CD1c-positive myeloid dendritic cell (primary cell): ENCODE data around the gene SEC62.
A peak's percentile ranks its signal among the peaks of the same experiment; 100 is the strongest.
"Not testable (repeated sequence)": the region's sequence is repeated elsewhere in the genome, so short reads cannot be mapped to it uniquely, and the experiment has no call there.

Experiments used
- DNase-seq: peaks from one replicate; pipeline ENCODE4 v3.0.0-alpha.2; 2016; ENCODE audit errors: extremely low spot score

Gene SEC62

DNA sequence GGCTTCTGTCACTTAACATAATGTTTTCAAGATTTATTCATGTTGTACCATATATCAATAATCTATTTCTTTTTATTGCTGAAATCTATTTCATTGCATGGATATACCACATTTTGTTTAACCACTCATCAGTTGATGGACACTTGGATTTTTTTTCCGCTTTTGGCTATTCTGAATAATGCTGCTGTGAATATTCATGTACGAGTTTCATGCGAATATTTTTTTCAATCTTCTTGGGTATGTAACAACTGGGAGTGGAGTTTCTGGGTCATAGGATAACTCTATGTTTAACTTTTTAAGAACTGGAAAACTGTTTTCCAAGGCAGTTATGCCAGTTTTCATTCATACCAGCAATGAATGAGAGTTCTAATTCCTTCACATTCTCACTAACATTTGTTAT lies 49.5 kb downstream of the SEC62 start:
- DNase-seq = no peak

DNA sequence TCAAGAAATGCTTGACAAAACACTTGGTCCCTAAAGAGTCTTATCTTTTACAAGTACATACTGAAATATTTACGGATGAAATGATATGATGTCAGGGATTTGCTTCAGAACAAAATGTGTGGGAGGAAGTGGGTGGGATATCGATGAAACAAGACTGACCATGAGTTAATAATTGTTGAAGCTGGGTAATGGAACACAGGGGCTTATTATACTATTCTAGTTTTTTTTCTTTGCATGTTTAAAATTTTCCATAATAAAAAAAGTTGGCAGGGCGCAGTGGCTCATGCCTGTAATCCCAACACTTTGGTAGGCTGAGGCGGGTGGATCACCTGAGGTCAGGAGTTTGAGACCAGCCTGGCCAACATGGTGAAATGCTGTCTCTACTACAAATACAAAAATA lies 52.7 kb downstream of the SEC62 start:
- not testable (repeated sequence) for DNase-seq

DNA sequence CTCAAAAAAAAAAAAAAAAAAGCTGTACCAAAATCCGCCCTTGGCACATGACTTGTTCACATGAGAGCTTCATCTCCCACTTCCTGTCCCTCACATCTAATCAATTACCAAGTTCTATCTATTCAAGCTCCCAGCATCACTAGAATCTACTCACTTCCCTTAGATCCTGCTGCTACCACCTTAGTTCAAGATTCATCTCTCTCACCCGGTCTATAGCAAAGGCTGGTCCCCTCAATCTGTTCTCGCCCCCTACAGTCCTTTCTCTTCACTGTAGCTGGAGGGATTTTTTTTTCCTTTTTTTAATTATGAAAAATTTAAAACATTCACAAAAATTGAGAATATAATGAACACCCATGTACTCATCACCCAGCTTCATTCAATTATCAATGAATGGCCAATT lies 54.5 kb downstream of the SEC62 start:
- DNase-seq = no peak

DNA sequence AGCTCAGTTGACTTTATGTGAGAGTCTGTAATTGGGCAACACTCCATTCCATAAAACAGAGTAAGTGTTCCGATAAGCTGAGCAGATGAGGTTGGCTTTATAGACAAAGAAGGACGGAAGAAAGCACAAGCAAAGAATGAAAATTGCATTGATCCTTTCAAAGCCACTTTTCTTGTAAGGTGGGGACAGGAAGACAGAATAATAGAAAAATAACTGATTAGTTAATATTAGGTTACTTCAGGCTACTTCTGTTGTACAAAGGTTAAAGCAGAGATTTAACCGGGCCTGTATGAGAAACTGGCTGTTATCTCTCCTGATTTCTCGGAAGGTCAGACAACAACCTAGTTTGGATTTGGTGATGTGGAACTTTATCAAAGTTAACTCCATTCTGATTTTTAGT lies 55.7 kb downstream of the SEC62 start:
- DNase-seq = no peak

DNA sequence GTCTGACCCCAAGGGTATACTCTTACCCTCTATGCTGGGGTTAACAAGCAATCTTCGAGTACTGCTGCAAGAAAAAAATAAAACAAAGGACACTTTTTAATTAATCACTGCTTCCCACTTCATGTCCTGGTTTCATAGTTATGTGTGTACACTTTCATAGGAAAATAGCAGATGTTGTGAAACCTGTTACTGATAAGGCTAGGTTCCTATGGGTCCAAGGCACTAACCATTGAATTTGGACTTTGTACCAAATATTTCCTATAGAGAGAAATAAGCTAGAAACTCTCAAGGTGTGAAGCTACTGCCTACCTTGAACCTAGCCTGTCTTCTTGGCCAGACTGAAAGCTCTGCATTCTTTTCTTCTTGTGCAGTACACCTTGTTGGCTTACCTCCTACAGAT lies 56.6 kb downstream of the SEC62 start:
- DNase-seq = no peak

DNA sequence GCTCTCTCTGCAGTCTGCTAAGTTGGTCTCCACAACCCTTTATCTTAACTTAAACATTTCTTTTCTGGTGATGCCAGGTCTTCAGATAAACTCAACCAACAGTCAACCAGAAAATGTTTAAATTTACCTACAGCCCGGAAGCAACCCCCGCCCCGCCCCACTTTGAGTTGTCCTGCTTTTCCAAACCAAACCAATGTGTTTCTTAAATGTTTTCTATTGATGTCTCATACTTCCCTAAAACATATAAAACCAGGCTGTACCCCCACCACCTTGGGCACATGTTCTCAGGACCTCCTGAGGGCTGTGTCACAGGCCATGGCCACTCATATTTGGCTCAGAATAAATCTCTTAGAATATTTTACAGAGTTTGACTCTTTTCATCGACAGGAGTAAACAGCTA lies 58.0 kb downstream of the SEC62 start:
- DNase-seq = no peak

DNA sequence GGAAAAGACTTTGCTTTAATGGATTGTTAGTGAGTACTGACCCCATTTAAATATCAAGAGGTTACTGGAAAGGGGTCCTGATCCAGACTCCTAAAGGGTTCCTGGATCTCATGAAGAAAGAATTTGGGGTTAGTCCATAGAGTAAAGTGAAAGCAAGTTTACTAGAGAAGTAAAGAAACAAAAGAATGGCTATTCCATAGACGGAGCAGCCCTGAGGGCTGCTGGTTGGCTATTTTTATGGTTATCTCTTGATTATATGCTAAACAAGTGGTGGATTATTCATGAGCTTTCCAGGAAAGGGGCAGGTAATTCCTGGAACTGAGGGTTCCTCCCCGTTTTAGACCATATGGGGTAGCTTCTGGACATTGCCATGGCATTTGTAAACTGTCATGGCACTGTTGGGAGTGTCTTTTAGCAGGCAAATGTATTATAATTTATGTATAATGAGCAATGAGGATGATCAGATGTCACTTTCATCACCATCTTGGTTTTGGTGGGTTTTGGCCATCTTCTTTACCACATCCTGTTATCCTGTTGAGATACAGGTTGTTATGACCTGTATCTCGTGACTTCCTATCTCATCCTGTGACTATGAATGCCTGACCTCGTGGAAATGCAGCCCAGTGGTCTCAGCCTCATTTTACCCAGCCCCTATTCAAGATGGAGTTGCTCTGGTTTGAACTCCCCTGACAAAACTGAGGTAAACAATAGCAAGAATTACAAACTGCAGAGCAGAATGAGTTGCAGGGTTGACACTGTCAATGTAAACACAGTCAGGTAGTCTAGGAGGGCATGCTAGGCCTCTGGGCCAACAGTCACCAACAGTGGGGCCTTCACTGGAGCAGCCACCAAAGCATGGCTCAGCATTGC lies 60.9 kb downstream of the SEC62 start:
- no peak for DNase-seq

DNA sequence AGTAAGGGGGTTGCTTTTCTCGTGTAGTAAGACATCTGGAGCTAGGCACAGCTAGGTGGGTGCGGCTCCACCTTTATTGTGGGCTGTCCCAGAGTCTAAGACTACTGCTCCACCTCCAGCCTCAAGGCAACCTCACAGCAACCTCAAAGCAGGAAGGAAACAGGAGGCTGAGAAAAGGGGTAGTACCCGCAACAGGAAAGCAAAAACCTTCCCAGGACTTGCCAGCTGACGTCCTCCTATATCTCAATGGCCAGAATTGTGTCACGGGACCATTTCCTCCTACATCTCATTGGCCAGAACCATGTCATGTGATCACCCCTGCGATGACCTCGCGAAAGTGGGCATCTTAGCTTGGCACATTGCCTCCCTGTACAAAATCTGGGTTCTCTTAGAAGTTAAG lies 66.9 kb downstream of the SEC62 start:
- DNase-seq = peak; percentile 33

DNA sequence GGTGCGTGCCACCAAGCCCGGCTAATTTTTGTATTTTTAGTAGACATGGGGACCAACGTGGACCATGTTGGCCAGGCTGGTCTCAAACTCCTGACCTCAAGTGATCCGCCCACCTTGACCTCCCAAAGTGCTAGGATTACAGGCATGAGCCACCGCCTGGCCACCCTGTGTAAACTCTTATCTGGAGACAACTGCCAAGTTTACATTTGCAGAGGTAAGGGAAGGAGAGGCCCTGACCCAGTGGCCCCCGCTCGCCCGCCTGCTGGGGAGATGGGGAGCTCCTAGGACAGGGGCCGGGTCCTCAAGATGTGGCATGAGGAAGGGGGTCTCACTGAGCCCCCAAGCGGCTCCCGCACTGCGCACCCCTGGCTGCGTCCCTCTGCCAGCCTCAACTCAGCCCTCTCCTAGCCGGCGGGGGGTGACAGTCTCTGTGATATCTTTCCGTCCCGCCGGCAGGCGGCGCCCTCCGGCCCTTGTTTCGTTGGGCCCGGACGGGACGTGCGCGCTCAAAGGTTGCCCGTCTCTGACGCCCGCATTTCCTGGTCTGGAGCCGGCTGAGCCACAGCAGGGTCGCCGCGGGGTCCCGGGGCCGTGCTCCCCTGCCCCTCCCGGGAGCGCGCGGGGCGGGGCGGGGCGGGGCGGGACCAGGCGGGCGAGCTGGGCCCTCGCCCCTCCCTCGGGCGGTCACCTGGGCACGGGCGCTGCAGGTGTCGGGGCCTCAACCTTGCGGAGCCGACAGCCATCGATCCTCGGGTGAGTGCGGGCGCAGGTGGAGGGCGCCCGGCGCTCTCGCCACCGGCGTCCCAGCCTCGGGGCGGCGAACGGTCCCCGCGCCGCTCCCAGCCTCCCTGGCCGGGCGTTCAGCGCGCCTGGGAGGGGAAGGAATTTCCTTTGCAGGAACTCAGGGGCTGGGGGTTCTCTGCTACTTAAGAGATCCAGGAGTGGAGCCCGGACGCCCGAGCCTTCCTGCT lies 71.1 kb downstream of the SEC62 start, which contains the start of gene GPR160:
TSS of gene GPR160 (plus strand) at position 533 of the 971 bp plus-strand sequence. CDS start 45,978 bp downstream, outside the sequence.
- peak; percentile 90 for DNase-seq

DNA sequence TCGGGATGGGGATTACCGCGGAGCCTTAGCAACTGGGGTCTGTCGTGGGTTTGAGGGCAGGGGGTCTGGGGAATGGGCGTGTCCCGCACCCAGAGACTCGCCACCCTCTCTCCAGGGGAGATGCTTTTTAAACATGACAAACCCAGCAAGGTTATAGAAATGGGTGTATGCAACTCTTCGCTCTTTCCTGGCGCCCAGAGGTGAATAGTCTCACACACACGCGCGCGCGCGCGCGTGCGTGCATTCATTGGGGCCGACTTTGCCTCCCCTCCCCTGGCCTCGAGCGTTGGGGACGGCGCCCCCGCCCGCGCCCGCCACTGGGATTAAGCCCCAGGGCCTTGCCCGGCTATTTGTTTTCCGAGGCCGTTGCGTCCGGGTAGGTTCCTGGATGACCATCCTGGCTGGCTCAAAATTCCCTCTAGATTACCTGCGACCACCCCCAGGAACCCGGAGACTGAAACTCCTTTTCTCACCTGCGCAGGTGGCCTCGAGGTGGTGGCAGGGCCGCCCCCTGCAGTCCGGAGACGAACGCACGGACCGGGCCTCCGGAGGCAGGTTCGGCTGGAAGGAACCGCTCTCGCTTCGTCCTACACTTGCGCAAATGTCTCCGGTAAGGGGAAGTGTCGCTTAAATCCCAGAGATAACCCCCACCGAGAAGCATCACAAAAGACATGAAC lies 72.0 kb downstream of the SEC62 start:
- peak; percentile 65 for DNase-seq

DNA sequence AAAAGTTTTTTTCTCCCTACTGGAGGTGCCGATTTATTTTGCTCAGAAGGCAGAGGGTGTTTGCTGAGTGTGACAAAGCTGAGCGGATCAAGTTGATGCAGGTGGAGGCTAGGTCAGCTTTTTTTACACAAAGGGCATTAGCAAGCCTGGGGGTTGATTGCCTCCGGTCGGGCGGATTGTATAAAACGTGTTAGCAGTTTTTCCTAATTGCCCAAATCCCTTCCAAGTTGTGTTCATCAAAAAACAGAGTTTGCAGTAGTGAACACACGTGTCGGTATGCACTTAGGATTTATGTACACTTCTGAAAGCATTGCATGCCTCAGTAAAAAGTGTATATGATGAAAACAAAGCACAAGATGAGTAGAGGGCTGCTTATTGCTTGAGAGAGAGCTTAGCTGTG lies 73.8 kb downstream of the SEC62 start:
- no peak for DNase-seq

DNA sequence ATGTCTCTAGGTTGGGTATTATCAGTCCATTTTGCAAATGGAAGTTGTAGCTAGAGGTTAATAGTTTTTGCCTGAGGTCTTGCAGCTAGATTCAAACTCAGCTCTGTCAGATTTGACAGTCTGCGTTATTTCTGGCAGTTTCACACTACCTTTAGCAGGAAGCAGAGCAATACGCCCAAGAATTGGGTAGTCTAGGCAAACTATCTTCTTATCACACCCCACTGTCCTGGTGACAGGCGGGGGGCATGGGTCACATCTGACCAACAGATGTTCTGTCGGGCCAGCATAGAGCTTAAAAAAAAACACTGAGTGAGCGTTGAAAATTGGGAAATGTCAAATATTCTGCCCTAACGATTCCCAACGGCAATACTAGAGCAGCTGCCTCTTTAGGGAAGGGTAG lies 76.9 kb downstream of the SEC62 start:
- DNase-seq = no peak

DNA sequence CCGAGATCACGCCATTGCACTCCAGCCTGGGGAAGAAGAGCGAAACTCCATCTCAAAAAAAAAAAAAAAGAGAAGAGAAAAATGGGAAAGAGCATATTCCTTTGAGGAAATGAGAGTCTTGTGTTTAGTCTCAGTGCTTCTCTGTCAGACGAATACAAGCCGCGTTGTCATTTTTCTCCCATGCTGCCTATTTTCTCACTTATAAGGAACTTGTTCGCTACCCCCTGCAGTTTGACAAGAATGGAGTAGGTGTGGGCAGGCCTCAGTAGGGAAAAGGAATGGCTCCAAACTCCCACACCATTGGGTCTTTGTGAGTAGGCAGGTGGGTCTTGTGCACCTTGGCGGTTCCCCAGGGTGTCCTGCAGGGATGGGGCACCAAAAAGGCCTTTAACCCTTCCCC lies 77.7 kb downstream of the SEC62 start:
- DNase-seq = peak; percentile 88

DNA sequence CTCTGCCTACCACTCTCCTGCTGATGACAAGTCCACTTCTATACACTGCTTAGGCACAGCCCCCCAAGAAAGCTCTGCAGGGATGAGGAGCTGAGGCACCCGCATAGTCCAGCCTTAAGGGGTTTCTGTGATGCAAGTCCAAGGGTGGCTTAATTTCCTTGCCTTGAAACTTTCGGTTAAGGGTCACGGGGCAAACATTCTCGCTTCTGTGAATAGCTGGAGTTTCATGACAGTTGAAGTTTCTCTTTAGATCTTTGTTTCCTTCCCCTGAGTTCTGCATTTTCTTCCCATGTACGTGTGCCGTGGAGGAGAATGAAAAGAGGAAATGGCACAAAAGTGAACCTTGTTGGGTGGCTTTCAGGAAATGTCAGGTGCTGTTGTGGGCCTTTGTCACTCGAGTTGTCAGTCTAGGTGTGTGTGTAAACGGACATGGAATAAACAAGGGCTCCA lies 78.2 kb downstream of the SEC62 start:
- DNase-seq = peak; percentile 91

DNA sequence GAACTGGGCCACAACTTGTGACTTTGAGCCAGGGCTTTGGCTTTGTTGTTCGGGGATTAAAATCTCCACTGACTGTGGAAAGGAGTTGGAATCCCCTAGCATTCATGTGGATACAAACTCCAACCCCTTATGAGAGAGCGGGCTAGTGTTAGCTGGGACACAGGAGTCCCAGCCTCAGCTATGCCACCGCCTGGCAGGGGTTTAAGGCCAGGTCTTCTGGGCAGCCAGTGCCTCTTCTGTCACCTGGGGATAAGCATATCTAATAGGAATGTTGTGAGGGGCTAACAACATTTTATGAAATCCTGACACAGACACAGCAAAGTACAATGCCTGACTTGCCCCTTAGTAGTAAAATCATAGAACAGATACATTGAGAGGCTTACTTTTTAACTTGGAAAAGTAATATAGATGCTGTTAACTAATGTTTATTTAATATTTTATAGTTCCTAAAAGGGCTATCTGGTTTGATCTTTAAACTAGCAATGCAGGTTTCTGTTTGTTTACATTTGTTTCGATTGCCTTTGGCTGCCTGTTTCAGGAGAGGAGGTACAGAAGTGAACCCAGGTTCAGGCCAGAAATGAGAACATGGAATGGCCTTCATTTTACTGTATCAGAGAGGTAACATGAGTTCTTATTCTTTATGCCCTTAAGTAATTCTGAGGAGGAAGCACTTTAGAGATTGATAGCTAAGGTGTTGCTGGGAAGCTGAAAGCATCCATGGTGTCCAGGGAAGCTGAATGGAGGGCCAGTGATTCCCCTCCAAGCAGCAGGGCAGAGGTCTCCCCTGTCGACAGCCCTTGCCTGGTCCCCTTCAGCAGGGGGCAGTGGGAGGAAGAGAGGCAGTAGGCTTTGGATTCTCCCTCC lies 79.9 kb downstream of the SEC62 start:
- DNase-seq = no peak

DNA sequence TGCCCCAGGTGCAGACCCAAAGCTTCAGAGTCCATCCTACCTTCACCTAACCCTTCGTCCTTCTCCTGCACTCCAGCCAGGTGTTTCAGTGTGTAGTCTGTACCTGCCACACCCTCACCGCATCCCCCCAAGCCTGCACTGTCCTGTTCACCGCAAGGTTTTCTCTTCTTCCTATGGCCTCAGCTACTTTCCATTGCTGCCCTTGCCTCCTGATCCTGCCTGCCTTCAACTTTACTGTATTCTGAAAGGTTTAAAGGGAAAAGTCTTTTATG lies 80.5 kb downstream of the SEC62 start:
- no peak for DNase-seq
